Epithelial cell of umbilical artery (primary cell): ENCODE results near the gene ERMARD. TPM values are rescaled to one million over a fixed set of nuclear protein-coding genes. Genes with fewer than 3 reads are reported as not detected.

Source experiments
- total RNA-seq: library from RNA; depleted of rRNA; stranded (reverse); fragments of >200 nt; gene quantifications from 2 replicates; pipeline ENCODE4 v1.2.3, GENCODE V29; 2014

ERMARD gene
- total RNA-seq, result 14.9 and 29.3 TPM in 2 replicates

DNA sequence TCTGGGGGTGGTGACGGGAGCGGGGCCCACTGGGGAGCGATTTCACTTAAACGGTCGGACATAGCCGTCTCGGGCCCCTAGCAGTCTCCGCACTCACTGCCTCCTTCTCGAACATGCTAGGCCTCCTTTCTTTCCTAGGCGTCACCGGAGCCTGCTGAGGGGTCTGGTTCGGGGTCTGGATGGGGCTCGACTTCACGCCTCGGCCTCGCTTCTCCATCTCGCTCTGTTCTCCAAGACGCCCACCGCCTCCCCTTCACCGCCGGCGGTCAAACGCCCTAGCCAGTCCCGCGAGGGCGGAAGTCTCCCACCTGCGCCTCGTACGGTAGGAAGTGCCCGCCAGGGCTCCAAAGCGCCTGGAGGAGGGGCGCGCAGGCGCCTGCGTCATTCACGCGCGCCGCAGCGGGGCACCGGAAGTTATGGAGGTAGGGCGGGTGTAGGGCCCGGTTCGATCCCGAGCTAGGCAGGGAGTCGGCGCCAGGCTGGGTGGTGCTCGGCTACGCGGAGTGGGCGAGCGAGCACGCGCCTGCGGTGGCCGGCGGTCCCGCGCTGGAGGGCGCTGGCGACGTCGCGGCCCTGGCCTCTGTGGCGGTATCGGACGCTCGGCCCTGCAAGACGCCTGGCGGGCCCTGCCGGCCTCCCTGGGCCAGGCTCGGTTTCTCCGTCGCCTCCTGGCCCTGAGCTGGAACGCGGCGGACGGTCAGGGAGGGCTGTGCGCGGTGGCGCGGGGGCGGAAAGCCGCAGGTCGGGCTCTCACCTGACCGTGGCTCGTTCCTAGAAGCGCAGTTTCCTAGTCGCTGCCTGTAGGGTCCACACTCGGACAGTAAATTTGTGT, at the start of gene ERMARD, which contains the start of gene DYNLT2:
Gene ERMARD, plus strand, starts transcription at position 381 of the 832 bp plus-strand sequence. Its CDS starts 36 bp downstream, at position 417.
Gene DYNLT2, minus strand, starts transcription at position 331 of the 832 bp plus-strand sequence. Its CDS starts 114 bp downstream, at position 217.

DNA sequence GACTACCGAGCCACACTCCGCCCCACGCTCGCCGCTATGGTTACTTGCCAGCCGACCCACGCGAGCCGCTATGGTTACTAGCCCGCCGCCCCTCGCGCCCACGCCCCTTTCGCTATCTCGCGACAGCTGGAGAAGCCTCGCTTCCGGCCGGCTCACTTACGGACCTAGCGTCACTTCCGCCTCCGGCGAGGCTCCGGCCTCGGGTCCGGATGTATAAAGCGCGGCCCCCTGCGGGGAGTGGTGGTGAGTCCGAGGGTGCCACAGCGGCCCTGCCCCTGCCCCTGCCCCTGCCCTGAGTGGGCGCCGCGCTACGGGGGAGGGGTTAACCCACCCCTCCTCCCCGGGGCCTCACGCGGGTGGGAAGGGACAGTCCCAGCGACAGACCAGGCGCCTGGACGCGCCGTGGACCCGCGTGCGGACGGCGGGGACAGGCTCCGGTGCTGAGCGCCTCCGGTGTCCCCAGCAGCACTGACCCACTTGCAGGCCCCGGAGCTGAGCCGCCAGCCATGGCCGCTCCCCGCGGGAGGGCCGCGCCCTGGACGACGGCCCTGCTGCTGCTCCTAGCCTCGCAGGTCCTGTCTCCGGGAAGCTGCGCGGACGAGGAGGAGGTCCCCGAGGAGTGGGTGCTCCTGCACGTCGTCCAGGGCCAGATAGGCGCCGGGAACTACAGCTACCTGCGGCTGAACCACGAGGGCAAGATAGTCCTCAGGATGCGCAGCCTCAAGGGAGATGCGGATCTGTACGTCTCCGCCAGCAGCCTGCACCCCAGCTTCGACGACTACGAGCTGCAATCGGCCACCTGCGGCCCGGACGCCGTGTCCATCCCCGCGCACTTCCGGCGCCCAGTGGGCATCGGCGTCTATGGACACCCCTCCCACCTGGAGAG, 49.2 kb upstream of the ERMARD start, which contains the start of the genes C6orf120 and WDR27:
Gene C6orf120, plus strand, starts transcription at position 173 of the 886 bp plus-strand sequence. Its CDS starts 334 bp downstream, at position 507.
Gene WDR27, minus strand, starts transcription at position 76 of the 886 bp plus-strand sequence. CDS start 13,024 bp downstream, outside the sequence.

GRCh38 chr6:169724494-169725124, 26.8 kb upstream of the ERMARD start, which contains the start of gene PHF10:
TSS of gene PHF10 (minus strand) at chr6:169724500. CDS start at chr6:169723931, 569 bp downstream.

Other genes starting within 250 kb of the ERMARD start
- 16.6 and 34.0 TPM in 2 replicates for gene WDR27, start 49.6 kb upstream of the ERMARD start, total RNA-seq
- 25.7 and 26.3 TPM in 2 replicates for gene C6orf120, start 49.5 kb upstream of the ERMARD start, total RNA-seq
- 29.6 and 32.4 TPM in 2 replicates for gene PHF10, start 27.1 kb upstream of the ERMARD start, total RNA-seq
- 0.61 and 0.97 TPM in 2 replicates for gene DYNLT2, start 50 bp upstream of the ERMARD start, total RNA-seq